Stomach (tissue), 9 donors: ENCODE measurements around the gene XCR1. TPM values are rescaled to one million over a fixed set of nuclear protein-coding genes. Genes with fewer than 3 reads are reported as not detected.
"Not testable (repeated sequence)": the region's sequence is repeated elsewhere in the genome, so short reads cannot be mapped to it uniquely, and the experiment has no call there.

Experiments used
- DNase-seq, 2 donors: peaks; one replicate each; pipeline versions ENCODE4 v3.0.0 to v3.0.0-alpha.2; 2013 to 2019
- H3K27ac ChIP-seq, 5 donors: fragments of 200-600 bp in 4 of 5; sonication (generic) in 4 of 5; one replicate each; pipeline ENCODE4 v1.5.1; 2013 to 2019; ENCODE audit warnings: mild to moderate bottlenecking in 1 of 5, moderate library complexity in 1 of 5
- H3K27me3 ChIP-seq, 3 donors: fragments of 200-600 bp; sonication (generic); one replicate each; pipeline ENCODE4 v1.5.1; 2017 to 2019; ENCODE audit warnings: mixed run types in 1 of 3
- H3K36me3 ChIP-seq, 4 donors: fragments of 200-600 bp; sonication (generic); 1 replicate in 3 of 4; 2 replicates in 1 of 4; pipeline ENCODE4 v1.5.1; 2016 to 2019
- H3K4me1 ChIP-seq, 4 donors: fragments of 200-600 bp; sonication (generic); one replicate each; pipeline ENCODE4 v1.5.1; 2016 to 2019
- H3K4me3 ChIP-seq, 4 donors: fragments of 200-600 bp; sonication (generic) in 3 of 4; one replicate each; pipeline ENCODE4 v1.5.1; 2016 to 2019; ENCODE audit warnings: mild to moderate bottlenecking in 1 of 4
- H3K9me3 ChIP-seq, 4 donors: fragments of 200-600 bp; sonication (generic); one replicate each; pipeline ENCODE4 v1.5.1; 2016 to 2019
- CTCF ChIP-seq, 7 experiments: fragments of 450-650 bp in 4 of 7; fragments of 200-600 bp in 3 of 7; sonication (generic) in 3 of 7; IDR thresholded peaks; one replicate each; pipeline ENCODE4 v1.5.1; 2016 to 2019; ENCODE audit warnings: antibody characterized with exemption in 7 of 7, control low read depth in 2 of 7, mild to moderate bottlenecking in 1 of 7
- EP300 ChIP-seq: sonication (generic); formaldehyde crosslinking; IDR thresholded peaks from one replicate; pipeline ENCODE4 v1.6.1; 2017; ENCODE audit warnings: antibody characterized with exemption
- POLR2A ChIP-seq, 4 donors: fragments of 450-650 bp; IDR thresholded peaks; one replicate each; pipeline ENCODE4 v1.6.1; 2016; ENCODE audit warnings: antibody characterized with exemption in 4 of 4, control low read depth in 2 of 4, mild to moderate bottlenecking in 1 of 4, moderate library complexity in 1 of 4
- POLR2AphosphoS5 ChIP-seq, 3 donors: sonication (generic); formaldehyde crosslinking; IDR thresholded peaks; one replicate each; pipeline ENCODE4 v1.6.1; 2016; ENCODE audit warnings: antibody characterized with exemption in 3 of 3
- WGBS, 5 donors: extraction: QIAGEN DNeasy Blood & Tissue Kit in 3 of 5; methylation state at CpG; one replicate each; pipeline versions ENCODE4 v1.1.5 to v1.1.7; 2013 to 2018; 5-methylcytosine and 5-hydroxymethylcytosine counted together
- intact Hi-C: fragments of 100-400 bp; cut with DNase I; formaldehyde crosslinking; loops from one replicate; pipeline ENCODE4 v1.15.1; 2023; ENCODE audit warnings: low total_unique reads
- polyA plus RNA-seq, 3 donors: library from polyadenylated mRNA; stranded (reverse); fragments of 200-250 nt; gene quantifications; one replicate each; pipeline ENCODE4 v1.2.3, GENCODE V29; 2013
- total RNA-seq, 5 donors: library from RNA; depleted of rRNA; stranded (reverse); fragments of >200 nt; gene quantifications; one replicate each; pipeline versions ENCODE4 v1.1.0 to v1.2.3, GENCODE V29; 2014 to 2016
- donor health status: healthy with polysubstance abuse.
- donor health status: Bipolar disorder and iron deficiency.
- donor health status: healthy.

XCR1 gene
- total and polyA plus RNA-seq, 8 donors = under 0.01 to 0.37 (median 0.08) TPM; not detected in 4

GRCh38 chr3:46060551-46060950, 33.3 kb upstream of the XCR1 start:
- H3K4me1 ChIP-seq = peaks cover 0 to 7% (median 2%) of the 10 kb centered on the region in 4 donors
- no peaks in the 10 kb centered on the region for H3K9me3 ChIP-seq
- no peaks in the 10 kb centered on the region for H3K36me3 ChIP-seq
- peaks cover 0 to 5% (median 0%) of the 10 kb centered on the region in 3 donors for H3K27me3 ChIP-seq
- no peak for TF ChIP-seq CTCF (IDR thresholded peaks at IDR 0.05)
- TF ChIP-seq POLR2A (IDR thresholded peaks at IDR 0.05) = no peak
- no peak for TF ChIP-seq POLR2AphosphoS5 (IDR thresholded peaks at IDR 0.05)
- no peak for TF ChIP-seq EP300
- DNase-seq = no peak
- H3K27ac ChIP-seq = no peak overlapping the region
- WGBS, 5 donors = 65 to 81% (median 73%) methylated on average over 2 of the region's 2 CpGs
- no peak overlapping the region for H3K4me3 ChIP-seq
- intact Hi-C loops = no loop called here

DNA sequence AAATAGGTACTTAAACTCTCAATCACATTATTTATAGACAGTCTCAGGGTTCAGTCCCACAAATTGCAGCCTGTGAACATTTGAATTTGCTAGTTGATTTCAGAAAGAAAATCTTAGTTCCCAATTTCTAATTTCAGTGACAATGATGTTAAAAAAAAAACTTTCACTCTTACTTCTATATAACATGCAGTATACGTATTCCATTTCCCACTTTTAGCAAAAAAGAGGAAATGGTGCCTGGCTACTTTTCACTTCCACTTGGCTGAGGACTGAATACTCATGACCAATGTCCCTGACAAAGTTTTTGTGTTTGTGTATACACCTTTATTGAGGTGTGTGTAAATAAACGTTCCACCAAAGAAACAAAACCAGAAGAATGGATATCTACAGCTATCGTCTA, 32.1 kb upstream of the XCR1 start:
- no peak for DNase-seq
- TF ChIP-seq POLR2AphosphoS5 (IDR thresholded peaks at IDR 0.05) = no peak
- Histone ChIP-seq H3K36me3 (no peaks in the 10 kb centered on the region), H3K4me1 (peaks cover 0 to 7% (median 0%) of the 10 kb centered on the region in 4 donors), H3K9me3 (no peaks in the 10 kb centered on the region), H3K27me3 (peaks cover 0 to 5% (median 0%) of the 10 kb centered on the region in 3 donors), H3K27ac (no peak overlapping the region), H3K4me3 (no peak overlapping the region)
- intact Hi-C loops = no loop called here
- WGBS, 5 donors = 47 to 72% (median 64%) methylated on average over 3 of the region's 3 CpGs

- peaks cover 0 to 7% (median 0%) of the 10 kb centered on the region in 4 donors for H3K4me1 ChIP-seq
- no peaks in the 10 kb centered on the region for H3K9me3 ChIP-seq
- TF ChIP-seq POLR2AphosphoS5 (IDR thresholded peaks at IDR 0.05) (no peak), CTCF (IDR thresholded peaks at IDR 0.05) (no peak), POLR2A (IDR thresholded peaks at IDR 0.05) (no peak), EP300 (no peak)
- WGBS, 5 donors = 50 to 96% (median 90%) methylated on average over 1 of the region's 1 CpG
- no peak for DNase-seq
- H3K4me3 ChIP-seq = no peak overlapping the region
- intact Hi-C loops = no loop called here
- H3K36me3 ChIP-seq = no peaks in the 10 kb centered on the region
- H3K27ac ChIP-seq = no peak overlapping the region
- H3K27me3 ChIP-seq = peaks cover 0 to 5% (median 0%) of the 10 kb centered on the region in 3 donors
Observed at GRCh38 chr3:46058981-46059380, 31.7 kb upstream of the XCR1 start.

- no peak overlapping the region for H3K27ac ChIP-seq
- TF ChIP-seq EP300 (no peak), CTCF (IDR thresholded peaks at IDR 0.05) (no peak), POLR2A (IDR thresholded peaks at IDR 0.05) (no peak), POLR2AphosphoS5 (IDR thresholded peaks at IDR 0.05) (no peak)
- no peaks in the 10 kb centered on the region for H3K4me1 ChIP-seq
- no peak overlapping the region for H3K4me3 ChIP-seq
- WGBS, 5 donors = 63 to 95% (median 85%) methylated on average over 2 to 3 of the region's 3 CpGs
- H3K36me3 ChIP-seq = no peaks in the 10 kb centered on the region
- H3K27me3 ChIP-seq = peaks cover 0 to 5% (median 0%) of the 10 kb centered on the region in 3 donors
- H3K9me3 ChIP-seq = no peaks in the 10 kb centered on the region
- DNase-seq = no peak
- intact Hi-C loops = no loop called here
Observed at GRCh38 chr3:46057716-46058115, 30.4 kb upstream of the XCR1 start.

DNA sequence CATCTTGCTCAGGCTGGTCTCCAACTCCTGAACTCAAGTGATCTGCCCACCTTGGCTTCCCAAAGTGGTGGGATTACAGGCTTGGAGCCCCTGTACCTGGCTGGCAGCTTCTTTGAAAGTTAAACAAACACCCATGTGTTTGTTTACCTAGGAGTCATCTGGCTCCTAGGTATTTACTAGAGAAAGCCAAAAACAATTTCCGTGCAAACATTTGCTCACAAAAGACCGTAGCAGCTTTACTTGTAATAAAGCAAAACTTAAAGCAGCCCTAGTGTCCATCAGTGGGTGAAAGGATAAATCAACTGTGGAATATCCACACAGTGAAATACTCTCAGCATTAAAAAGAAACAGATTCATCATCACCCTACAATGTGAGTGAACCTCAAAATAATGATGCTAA, 29.4 kb upstream of the XCR1 start:
- no peak for DNase-seq
- Histone ChIP-seq H3K4me1 (no peaks in the 10 kb centered on the region), H3K9me3 (no peaks in the 10 kb centered on the region), H3K36me3 (no peaks in the 10 kb centered on the region), H3K27me3 (peaks cover 0 to 5% (median 0%) of the 10 kb centered on the region in 3 donors), H3K27ac (no peak overlapping the region), H3K4me3 (no peak overlapping the region)
- TF ChIP-seq POLR2AphosphoS5 (IDR thresholded peaks at IDR 0.05) (no peak), CTCF (IDR thresholded peaks at IDR 0.05) (no peak), EP300 (no peak), POLR2A (IDR thresholded peaks at IDR 0.05) (no peak)
- intact Hi-C loops = no loop called here
- 51 to 83% (median 59%) methylated on average over 2 of the region's 2 CpGs for WGBS, 5 donors

- intact Hi-C loops, DNase-seq, H3K4me1 ChIP-seq, H3K36me3 ChIP-seq, H3K27ac ChIP-seq, H3K4me3 ChIP-seq, H3K9me3 ChIP-seq, H3K27me3 ChIP-seq: not testable (repeated sequence)
- whole genome bisulfite sequencing, 5 donors = 65 to 74% (median 72%) methylated on average over 13 of the region's 13 CpGs
Observed at GRCh38 chr3:46053761-46054515, 26.7 kb upstream of the XCR1 start.

- WGBS, 5 donors = 77 to 92% (median 86%) methylated on average over 5 to 8 of the region's 8 CpGs
- H3K27ac ChIP-seq, H3K36me3 ChIP-seq, H3K9me3 ChIP-seq, H3K4me3 ChIP-seq, H3K4me1 ChIP-seq, DNase-seq, intact Hi-C loops, H3K27me3 ChIP-seq: not testable (repeated sequence)
Observed at GRCh38 chr3:46053265-46053664, 26.0 kb upstream of the XCR1 start.
